ENCODE measurements around the gene PRSS56. TPM values are rescaled to one million over a fixed set of nuclear protein-coding genes. Genes with fewer than 3 reads are reported as not detected.
A peak's percentile ranks its signal among the peaks of the same experiment; 100 is the strongest.

Gene PRSS56
- 1 to 10 TPM in 8 of 10 donors, under 1 TPM in 2; 0.71 to 2.4 (median 1.3) TPM for polyA plus RNA-seq (ENCODE audit: insufficient read length in 10 of 10)
- long read RNA-seq, donor 1: 0 reads
- long read RNA-seq, donor 2: 0 reads
- long read RNA-seq, donor 3: 0 reads
- long read RNA-seq, donor 4: 0 reads
- long read RNA-seq, donor 5, partial matches to known transcripts: 7 of 7 reads
- long read RNA-seq, donor 5, other reads (novel, unspliced or antisense): 0 of 7 reads
- long read RNA-seq, donor 6: 0 reads
- long read RNA-seq, donor 7: 0 reads
- long read RNA-seq, donor 8: 0 reads
- long read RNA-seq, donor 9: 0 reads

DNA sequence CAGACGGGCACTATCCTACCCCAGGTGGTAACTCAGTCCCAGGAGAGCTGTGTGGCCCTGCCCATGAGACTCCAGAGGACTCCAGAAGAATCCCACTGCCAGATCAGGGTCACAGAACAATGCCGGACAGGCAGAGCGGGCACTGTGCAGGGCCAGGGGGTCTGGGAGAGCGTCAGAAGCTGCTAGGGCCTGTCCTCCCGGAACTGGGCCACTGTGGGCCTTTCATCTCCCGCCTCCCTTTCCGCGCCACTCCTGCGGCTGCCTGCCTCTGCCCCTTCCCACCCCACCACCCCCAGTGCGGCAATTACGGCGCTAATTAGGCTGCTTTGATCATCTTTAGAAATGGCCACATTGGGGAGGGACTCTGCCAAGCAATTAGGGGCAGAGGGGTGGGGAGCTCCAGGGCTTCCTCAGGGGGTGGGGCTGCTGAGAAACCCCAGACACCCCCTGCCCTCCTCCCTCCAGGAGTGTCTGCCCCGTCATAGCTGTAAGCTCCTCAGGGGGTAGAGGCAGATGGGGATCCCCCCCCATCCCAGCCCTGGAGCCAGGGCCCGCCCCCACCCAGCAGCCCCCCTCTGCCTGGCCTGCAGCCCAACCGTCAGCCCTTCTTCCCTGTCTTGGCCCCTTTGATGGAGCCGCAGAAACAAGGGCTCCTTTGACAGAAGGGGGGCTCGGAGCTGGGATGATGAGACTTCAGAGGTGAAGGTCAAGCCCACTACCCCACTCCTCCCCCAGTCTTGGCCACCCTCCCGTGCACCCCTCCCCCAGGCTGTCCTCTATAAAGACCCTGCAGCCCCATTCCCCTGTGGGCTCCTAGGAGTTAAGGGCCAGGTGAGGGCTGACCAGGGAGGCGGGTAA, at the start of gene PRSS56:
PRSS56 (plus strand) TSS at position 808 of the 858 bp plus-strand sequence. CDS start 211 bp downstream, outside the sequence.
- no peak for DNase-seq

DNA sequence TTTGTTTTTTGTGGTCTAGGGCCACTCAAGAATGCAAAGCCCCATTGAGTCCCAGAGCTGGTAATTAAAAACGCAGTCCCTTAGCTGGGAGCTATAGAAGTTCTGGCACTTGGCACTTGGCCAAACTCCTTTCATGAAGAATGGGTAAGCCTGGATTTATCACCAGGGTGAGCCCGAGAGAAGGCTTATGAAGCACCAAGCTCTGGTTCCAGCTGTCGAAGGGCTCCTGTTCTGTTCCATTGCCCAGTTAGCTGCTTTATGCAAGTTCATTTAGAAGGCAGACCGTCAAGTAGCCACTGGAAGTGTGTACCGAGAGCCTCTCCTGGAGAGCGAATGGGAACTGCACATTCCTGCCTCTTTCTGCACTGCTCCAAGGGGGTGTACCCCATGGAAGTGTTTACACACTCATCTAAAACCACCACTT, 46.7 kb upstream of the PRSS56 start:
- DNase-seq: peak; percentile 16 to 43 (median 36)

DNA sequence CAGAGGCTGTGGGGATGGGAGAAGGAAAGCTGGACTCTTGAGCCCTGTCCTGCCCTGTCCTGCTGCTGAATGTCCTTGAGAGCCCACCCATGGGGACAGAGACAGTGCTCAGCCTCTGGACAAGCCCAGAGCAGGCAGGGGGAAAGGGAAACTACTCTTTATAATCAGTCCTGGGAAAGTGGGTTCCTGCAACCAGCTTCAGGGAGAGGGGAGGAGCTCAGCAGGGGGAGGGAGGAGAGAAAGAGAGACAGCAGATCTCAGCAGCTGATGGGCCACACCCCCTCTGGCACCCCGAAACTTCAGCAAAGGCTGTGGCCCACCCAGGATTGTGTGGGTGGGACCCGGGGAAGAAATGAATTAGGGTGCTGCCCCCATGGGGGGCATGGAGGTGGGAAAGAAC, 44.1 kb upstream of the PRSS56 start:
- no peak for DNase-seq

DNA sequence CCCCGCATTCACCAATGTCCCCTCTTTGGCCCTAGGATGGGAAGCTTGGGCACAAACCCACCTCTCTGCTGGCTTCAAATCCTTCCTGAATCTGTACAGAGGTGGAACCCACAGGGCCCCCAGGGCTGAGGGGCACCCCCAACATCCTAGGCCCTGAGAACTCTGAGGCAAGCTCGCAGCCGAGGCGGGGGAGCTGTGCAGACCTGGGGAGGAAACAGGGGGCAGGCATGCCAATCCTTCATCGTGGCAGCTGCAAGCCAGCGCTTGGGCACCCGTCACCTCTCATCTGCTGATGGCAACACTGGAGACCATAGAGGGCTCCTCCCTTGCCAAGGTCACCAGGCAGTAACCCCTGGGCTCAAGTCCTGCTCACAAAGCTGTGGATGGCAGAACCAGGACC, 43.4 kb upstream of the PRSS56 start:
- DNase-seq: no peak

DNA sequence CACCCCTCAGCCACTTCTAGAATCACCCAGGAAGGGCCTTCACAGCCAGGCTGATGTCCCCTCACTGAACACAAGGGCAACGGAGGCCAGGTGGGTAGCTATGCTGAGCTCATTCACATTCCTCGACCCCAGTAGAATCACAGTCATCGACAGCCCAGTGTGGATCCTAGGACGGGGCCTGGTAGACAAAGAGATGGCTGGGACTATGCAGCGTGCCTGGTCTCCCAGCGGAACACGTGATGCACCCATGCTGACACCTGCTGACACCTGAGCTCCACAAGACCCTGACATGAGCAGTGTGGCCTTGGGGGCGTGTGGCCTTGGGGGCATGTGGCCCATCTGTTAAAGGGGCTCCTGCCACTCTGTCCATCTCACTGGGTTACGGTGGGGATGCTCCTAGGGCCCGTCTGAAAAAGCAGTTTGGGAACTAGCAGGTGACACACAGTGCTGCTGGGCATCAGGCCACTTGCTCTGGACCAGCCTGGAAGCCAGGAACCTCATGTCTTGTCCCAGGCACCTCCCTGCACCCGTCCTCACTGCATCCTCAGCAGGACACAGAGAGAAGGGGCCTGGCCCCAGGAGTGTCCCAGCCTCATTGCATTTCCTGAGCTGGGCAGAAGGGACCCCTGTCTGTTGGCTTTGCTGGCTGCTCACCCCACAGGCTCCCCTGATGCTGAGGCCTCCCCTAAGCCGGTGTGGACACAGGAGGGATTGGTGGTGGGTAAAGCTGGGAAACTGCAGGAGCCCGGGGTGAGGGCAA, 42.3 kb upstream of the PRSS56 start:
- no peak for DNase-seq

DNA sequence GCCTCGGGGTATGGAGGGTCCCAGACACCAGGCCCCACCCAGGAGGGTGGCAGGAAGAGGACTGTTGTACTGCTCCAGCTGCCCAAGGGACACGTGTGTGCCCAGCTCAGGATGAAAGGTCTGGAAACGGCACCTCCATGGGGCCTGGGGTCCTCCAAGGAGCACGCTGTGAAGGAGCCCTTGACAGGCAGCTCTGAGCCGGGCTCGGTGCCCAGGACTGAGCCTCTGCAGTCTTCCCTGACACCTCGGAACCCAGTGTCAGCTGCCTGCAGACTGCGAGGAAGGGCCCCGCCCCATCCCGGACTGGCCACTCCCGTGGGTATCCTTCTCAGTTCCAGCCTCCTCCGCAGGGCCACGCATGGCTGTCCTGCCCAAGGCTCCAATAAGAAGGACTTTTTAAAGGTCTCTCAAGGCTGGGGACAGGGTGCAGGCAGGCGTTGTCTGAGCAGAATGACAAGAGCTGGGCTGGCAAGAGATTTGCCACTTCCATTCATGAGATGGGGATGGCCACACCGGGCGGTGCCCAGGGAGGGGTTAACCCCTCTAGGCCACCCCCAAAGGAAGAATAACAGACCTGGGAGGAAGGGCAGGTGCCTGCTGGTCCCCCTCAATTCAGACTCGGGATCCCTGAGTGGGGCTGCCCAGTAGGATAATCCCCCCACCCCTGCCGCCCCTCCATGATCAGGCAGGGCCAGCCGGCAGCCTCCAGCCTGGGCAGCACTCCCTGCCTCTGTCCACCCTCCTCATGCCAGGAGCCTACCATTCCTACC, 41.4 kb upstream of the PRSS56 start:
- DNase-seq: no peak

DNA sequence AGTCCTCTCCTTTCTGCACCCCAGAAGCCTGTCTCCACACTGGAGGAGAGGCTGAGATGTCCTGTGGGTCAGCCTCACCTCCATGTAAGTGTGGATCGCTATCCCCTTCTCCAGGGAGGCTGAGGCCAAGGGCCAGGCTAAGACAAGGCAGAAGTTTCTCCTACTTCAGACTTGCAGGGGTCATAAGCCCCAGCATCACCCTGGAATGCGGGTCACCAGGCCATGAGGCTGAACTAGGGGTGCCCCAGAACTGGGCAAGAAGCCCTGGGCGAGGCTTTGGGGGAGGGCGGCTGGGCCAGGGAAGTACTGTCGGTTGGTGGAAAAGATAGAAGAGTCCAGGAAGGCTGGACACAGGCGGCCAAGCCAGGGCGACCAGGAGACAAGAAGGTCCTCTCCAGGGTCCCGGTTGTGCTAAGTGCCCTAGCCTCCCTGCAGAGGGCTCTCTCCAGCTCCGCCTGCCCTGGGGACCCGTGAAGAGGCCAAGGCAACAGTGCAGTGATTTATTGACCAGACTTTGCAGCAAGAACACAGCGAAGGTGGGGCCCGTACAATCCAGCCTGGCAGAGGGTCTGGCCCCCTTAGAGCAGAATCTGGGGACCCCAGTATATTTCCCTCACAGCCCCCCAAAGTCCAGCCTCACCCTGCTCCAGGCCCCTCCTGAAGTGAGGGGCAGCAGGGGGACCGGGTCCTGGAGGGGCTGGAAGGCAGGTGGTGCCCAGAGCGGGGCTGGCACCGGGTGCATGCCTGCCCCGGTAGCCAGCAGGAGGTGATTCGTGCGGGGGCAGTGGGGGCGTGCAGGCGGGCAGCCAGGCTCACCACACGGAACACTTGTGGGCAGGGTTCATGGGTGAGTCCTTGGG, 40.6 kb upstream of the PRSS56 start:
- no peak for DNase-seq

DNA sequence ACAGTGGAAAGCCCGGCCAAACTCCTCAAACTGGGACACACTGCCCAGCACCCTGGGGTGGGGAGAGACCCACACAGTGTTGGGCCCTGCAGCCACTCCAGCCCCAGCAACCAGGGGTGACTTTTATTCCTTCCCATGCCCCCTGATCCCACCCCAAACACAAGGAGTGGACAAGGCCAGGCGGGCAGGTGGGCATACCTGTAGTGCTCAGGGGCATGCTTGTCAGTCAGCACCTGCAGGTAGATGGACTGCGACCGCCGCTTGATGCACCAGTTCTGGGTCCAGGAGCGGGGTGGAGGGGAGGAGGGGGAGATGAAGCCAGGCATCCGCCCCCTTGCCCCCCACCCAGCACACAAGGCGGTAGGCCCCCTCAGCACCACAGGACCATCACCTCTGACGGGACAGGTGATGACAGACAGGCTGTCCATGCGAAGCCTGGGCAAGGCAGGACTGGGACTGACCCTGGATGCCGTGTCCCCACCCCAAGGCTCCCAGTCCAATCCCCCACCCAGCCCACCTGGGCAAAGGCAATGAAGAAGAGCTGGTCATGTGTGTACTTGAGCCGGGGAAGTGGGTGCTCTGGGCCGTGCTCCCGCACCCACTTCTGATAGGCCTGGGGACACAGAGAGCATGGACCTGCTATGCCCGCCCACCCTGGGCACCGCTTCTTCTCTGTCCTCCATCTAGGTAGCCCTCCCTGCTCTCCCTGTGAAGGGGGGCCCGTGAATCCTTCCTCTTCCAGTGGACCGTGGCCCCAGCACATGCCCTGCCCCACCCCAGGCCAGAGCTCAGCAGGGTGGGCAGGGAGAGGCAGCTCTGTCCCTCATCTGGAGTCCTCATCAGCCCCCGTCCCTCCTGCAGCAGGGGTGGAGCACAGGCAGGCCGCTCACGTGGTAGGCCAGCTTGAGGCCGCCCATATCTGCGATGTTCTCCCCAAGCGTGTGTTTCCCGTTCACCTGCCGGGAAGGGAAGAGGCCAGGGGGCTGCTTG, 39.7 kb upstream of the PRSS56 start:
- DNase-seq: no peak

DNA sequence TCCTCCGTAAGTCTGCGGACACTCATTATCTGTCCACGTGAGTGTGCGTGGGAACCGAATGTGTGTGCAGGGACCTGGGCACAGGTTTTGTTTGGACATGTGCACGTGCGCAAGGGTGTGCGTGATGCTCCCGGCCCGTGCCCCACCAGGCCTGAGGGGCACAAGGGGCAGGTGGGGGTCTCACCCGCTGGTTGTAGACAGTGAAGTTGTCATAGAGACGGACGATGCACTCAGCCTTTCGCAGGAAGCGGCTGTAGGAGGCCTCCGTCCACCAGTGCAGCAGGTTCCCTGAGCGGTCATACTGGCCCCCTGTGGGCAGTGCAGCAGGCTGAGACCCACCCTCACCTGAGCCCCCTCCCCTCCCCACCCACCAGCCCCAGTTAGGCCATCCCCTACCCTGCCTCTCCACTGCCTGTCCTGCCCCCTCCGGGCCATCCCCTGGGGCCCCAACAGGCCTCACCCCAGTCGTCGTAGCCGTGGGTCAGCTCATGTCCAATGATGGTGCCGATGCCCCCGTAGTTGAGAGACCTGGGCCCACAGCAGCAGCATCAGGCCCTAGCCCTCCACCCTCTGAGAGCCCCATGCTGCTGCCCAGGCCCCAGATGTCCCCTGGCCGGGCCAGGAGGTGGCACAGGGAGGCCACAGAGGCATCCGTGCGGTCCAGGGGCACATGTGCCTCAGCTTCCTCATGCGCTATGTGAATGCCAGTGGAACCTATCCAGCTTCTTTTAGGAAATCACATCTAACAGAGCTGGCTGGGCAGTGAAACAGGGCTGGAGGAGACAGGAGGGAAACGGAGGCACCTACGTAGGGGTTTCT, 38.7 kb upstream of the PRSS56 start:
- DNase-seq: no peak

DNA sequence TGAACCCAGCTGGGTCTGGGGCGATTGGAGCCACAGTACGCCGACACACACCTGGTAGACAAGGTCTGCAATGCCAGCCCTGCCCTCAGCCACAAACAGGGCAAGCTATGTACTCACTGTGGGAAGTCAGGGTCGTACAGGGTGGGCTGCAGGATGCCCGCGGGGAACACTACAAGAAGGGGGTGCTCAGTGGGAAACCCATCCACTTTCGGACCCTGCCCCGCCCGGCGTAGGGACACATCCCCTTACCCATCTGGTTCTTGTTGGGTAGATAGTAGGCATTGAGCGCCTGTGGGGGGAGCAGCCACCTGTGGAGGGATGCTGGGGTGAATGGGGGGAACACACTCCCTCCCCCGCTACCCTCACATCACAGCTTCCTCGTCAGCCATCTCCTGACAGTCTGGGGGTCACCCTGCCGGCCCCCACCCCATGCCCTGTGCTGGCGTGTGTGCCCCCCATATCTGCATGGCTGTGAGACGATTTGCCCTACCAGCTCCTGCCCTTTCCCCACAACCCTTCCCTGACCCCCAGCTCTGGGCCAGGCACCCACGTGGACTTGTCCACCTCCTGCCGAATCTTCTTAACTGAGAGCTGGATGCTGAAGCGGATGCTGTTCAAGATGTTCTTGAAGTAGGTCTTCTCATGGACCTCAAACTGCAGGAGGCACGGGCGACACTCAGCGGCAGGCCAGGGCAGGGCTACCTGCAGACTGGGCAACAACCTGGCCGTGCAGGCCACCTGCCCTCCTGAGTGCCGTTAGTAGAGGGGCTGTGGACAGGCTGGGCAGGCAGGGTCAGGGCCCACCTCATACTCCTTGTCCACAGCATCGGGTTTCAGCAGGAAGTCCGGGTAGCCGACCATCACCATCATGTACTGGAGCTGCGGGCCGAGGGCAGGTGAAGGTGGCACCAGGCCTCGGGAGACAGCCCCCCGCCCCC, 37.6 kb upstream of the PRSS56 start:
- no peak for DNase-seq

DNA sequence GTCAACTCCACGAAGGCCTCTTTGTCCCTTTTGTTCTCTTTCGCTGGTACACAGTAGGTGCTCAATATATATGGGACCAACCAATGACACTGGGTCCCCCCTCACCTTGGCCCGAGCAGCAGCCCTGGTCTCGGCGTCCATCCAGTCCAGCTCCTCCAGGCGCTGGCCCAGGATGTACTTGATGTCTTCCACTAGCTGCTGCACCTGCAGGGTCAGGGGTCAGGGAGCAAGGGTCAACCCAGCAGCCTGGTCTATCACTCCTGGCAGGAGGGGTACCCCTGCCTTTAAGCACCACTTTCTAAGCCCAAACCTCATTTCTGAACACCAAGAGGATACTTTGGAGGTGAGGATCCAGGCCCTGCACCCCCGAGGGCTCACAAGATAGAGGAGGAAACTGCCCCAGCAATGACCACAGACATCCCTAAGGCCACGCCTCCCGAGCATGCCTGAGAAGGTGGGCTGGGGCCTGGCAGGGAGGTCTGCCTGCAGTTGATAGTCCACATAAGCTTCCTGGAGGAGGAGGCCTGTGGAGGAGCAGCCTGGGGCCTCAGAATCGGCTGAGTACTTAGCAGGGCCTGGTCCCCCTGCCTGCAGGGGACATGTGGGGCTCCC, 36.8 kb upstream of the PRSS56 start:
- DNase-seq: no peak

DNA sequence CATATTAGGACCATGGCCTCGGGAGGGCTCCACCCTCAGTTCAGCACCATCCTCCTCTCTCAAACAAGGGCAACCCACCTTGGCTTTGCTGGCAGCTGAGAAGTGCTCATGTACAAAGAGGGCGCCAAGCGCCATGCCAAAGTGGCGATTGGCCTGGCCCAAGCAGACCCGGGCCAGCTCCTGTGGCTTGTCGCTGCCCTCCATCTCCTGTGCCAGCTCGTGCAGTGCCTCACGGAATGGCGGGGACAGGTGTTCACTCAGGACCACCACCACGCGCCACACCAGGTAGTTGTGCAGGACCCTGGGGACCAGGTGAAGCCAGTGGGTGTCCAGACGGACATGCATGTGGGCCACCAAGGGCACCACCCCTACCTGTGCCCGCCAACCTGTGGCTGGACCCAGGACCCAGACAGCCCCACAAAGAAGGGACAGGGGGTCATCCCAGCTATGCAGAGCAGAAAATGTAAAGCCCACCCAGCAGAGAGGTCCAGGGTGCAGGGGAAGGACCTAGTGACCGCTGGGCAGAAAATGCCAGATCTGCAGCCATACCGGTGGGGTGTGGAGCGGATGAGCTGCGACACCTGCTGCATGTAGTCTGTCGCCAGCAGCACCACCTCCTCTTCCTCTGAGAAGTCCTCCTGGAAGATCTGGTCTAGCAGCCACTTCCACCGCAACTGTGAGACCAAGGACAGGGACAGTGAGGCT, 36.1 kb upstream of the PRSS56 start:
- DNase-seq: no peak

DNA sequence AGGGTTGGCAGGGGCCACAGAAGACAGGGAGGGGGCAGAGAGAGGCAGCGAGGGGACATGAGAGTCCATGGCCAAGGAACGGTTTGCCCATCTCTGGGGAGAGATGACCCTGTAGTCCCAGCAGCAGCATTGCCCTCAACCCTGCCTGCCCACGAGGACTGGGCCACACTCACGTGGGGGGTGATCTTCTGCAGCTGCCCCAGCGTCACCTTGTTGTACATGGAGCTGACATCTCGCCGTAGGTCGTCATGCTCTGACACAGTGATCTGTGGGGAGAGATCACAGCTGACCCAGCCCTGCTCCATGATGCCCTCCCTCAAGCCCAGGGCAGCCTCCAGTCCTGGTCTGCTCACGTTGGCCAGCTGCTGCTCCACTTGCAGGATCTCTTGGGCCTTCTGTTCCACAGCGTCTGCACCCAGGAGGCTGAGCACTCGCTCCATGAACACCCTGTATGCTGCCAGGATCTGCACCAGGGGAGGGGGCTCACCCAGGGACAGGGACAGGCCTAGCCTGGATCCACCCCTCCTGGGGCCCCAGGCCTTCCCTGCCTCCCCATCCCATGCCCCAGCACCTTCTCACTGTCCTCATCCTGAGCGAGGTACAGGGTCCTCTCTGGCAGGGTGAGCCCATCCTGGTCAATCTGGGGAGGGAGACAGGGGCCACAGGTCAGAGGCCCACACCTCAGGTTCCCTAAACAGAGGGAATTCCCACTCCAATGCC, 35.4 kb upstream of the PRSS56 start:
- no peak for DNase-seq

DNA sequence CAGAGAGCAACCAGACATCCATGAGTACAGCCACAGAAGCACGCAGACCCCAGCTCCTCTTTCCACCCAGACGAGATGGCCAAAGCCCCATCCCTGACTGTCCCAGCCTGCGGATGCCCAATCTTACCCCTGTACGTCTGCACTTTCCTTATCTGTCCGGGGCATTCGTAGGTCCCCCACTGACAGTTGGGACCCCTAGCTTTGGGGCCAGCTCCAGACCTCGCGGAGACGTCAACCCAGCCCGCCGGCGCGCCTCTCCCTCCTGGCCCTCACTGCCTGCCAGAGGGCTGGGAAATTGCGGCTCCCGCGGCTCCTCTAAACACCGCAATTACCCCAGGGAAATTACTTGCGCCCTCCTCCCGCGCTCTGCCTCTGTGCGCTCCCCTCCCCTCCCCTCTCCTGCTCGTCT, 34.8 kb upstream of the PRSS56 start:
- no peak for DNase-seq
